ENCODE data around the gene CDHR1.

DNA sequence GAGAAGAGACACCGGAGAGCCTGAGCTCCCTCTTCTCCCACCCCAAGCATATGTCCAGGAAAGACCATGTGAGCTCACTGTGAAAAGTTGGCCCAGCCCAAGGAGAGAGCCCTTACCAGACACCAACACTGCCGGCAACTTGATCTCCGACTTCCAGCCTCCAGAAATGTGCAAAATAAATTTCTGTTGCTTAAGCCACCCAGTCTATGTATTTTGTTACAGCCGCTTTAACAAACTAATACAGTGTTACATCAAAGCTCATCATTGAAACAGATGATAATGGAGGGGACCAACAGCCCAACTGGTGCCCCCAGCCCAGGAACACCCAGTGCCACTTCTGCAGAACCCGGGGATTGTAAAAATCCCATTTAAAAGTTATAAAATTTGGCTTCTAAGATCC is 69.4 kb downstream of the CDHR1 start:
- TF ChIP-seq POLR2A (IDR thresholded peaks at IDR 0.05) (no peak), POLR2AphosphoS5 (IDR thresholded peaks at IDR 0.05) (no peak), EP300 (IDR thresholded peaks at IDR 0.05) (no peak)
- TF ChIP-seq, protein P1, sequence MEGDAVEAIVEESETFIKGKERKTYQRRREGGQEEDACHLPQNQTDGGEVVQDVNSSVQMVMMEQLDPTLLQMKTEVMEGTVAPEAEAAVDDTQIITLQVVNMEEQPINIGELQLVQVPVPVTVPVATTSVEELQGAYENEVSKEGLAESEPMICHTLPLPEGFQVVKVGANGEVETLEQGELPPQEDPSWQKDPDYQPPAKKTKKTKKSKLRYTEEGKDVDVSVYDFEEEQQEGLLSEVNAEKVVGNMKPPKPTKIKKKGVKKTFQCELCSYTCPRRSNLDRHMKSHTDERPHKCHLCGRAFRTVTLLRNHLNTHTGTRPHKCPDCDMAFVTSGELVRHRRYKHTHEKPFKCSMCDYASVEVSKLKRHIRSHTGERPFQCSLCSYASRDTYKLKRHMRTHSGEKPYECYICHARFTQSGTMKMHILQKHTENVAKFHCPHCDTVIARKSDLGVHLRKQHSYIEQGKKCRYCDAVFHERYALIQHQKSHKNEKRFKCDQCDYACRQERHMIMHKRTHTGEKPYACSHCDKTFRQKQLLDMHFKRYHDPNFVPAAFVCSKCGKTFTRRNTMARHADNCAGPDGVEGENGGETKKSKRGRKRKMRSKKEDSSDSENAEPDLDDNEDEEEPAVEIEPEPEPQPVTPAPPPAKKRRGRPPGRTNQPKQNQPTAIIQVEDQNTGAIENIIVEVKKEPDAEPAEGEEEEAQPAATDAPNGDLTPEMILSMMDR (IDR thresholded peaks at IDR 0.05): no peak
